WTC11 (cell line): ENCODE measurements around the gene CDH12. TPM values are rescaled to one million over a fixed set of nuclear protein-coding genes. Genes with fewer than 3 reads are reported as not detected.

Source experiments
- ATAC-seq: fragments of 200-7000 bp; cut with Tn5 transposase; 2 replicates; pipeline ENCODE4 v1.10.0; 2021; ENCODE audit warnings: mild to moderate bottlenecking, moderate library complexity
- CTCF ChIA-PET: fragments of 300-600 bp; sonication (Branson Sonifier 250); formaldehyde crosslinking; loops from one replicate; lab custom pipeline; 2021; ENCODE audit warnings: antibody characterized with exemption; lab: Charles Lee
- POLR2A ChIA-PET: fragments of 350-600 bp; sonication (Branson Sonifier 250); formaldehyde crosslinking; loops from one replicate; lab custom pipeline; 2021; ENCODE audit warnings: antibody characterized with exemption; lab: Charles Lee
- DNase-seq: peaks from one replicate; pipeline ENCODE4 v3.0.0; 2021; ENCODE audit warnings: low spot score
- H3K27ac Mint-ChIP-seq: 2 replicates; pipeline ENCODE4 v1.8.0; 2021; ENCODE audit warnings: mixed read lengths
- H3K27me3 Mint-ChIP-seq: 2 replicates; pipeline ENCODE4 v1.8.0; 2021; ENCODE audit warnings: low read depth, mild to moderate bottlenecking, moderate library complexity, mixed read lengths
- H3K36me3 Mint-ChIP-seq: 2 replicates; pipeline ENCODE4 v1.8.0; 2021; ENCODE audit warnings: mixed read lengths
- H3K4me1 Mint-ChIP-seq: 2 replicates; pipeline ENCODE4 v1.8.0; 2022; ENCODE audit warnings: mixed read lengths
- H3K4me3 Mint-ChIP-seq: 2 replicates; pipeline ENCODE4 v1.8.0; 2021; ENCODE audit warnings: mild to moderate bottlenecking, moderate library complexity, mixed read lengths
- H3K9me3 Mint-ChIP-seq: 2 replicates; pipeline ENCODE4 v1.8.0; 2021; ENCODE audit warnings: mixed read lengths
- AFF4 ChIP-seq: sonication (generic); formaldehyde crosslinking; IDR thresholded peaks from 2 replicates; pipeline ENCODE4 v1.8.1; 2023; ENCODE audit warnings: mild to moderate bottlenecking, missing genetic modification reagents, borderline replicate concordance
- ATF6 ChIP-seq: sonication (generic); formaldehyde crosslinking; IDR thresholded peaks from 2 replicates; pipeline ENCODE4 v1.8.1; 2023; ENCODE audit warnings: mild to moderate bottlenecking, missing genetic modification reagents
- CBFB ChIP-seq: sonication (generic); formaldehyde crosslinking; IDR thresholded peaks from 2 replicates; pipeline ENCODE4 v1.8.1; 2022; ENCODE audit warnings: mild to moderate bottlenecking, low read depth, missing genetic modification reagents
- ETV6 ChIP-seq: sonication (generic); formaldehyde crosslinking; IDR thresholded peaks from 2 replicates; pipeline ENCODE4 v1.8.1; 2022; ENCODE audit warnings: mild to moderate bottlenecking, missing genetic modification reagents
- FOXP4 ChIP-seq: sonication (generic); formaldehyde crosslinking; IDR thresholded peaks from 2 replicates; pipeline ENCODE4 v1.8.0; 2022; ENCODE audit warnings: mild to moderate bottlenecking, missing genetic modification reagents
- IRF2 ChIP-seq: sonication (generic); formaldehyde crosslinking; IDR thresholded peaks from 2 replicates; pipeline ENCODE4 v1.8.0; 2022; ENCODE audit warnings: low read depth, missing genetic modification reagents, borderline replicate concordance
- NFE2L1 ChIP-seq: sonication (generic); formaldehyde crosslinking; IDR thresholded peaks from 2 replicates; pipeline ENCODE4 v1.8.1; 2023; ENCODE audit warnings: missing genetic modification reagents
- NR1H2 ChIP-seq: sonication (generic); formaldehyde crosslinking; IDR thresholded peaks from 2 replicates; pipeline ENCODE4 v1.9.0; 2021; ENCODE audit warnings: mild to moderate bottlenecking, moderate library complexity, missing genetic modification reagents
- NR2C2 ChIP-seq: sonication (generic); formaldehyde crosslinking; IDR thresholded peaks from 2 replicates; pipeline ENCODE4 v1.8.0; 2022; ENCODE audit warnings: mild to moderate bottlenecking, missing genetic modification reagents
- RELA ChIP-seq: sonication (generic); formaldehyde crosslinking; IDR thresholded peaks from 2 replicates; pipeline ENCODE4 v1.8.1; 2022; ENCODE audit warnings: missing genetic modification reagents, mild to moderate bottlenecking, borderline replicate concordance
- SOX15 ChIP-seq: fragments of 250-450 bp; sonication (Bioruptor Pico); IDR thresholded peaks from 2 replicates; pipeline ENCODE4 v1.9.0; 2021; ENCODE audit warnings: mild to moderate bottlenecking
- USF2 ChIP-seq: sonication (generic); formaldehyde crosslinking; IDR thresholded peaks from 2 replicates; pipeline ENCODE4 v1.8.1; 2023; ENCODE audit warnings: mild to moderate bottlenecking, missing genetic modification reagents, moderate library complexity
- ZBTB21 ChIP-seq: sonication (generic); formaldehyde crosslinking; IDR thresholded peaks from 2 replicates; pipeline ENCODE4 v1.8.1; 2023; ENCODE audit warnings: mild to moderate bottlenecking, missing genetic modification reagents, borderline replicate concordance
- ZNF671 ChIP-seq: fragments of 250-450 bp; sonication (Bioruptor Pico); IDR thresholded peaks from 2 replicates; pipeline ENCODE4 v1.8.0; 2021; ENCODE audit warnings: mild to moderate bottlenecking
- total RNA-seq: library from RNA; stranded (reverse); gene quantifications from 3 replicates; pipeline ENCODE4 v1.2.3, GENCODE V29; 2021
- TF ChIP-seq, protein P1 (sequence below): sonication (generic); formaldehyde crosslinking; IDR thresholded peaks from 2 replicates; pipeline ENCODE4 v1.8.0; 2022; ENCODE audit warnings: mild to moderate bottlenecking, missing genetic modification reagents
- TF ChIP-seq, protein P2 (sequence below): sonication (generic); formaldehyde crosslinking; IDR thresholded peaks from 2 replicates; pipeline ENCODE4 v1.8.0; 2023; ENCODE audit warnings: mild to moderate bottlenecking, missing genetic modification reagents

The CDH12 gene
- total RNA-seq, 1 experiment from 2014 or later: not detected

DNA sequence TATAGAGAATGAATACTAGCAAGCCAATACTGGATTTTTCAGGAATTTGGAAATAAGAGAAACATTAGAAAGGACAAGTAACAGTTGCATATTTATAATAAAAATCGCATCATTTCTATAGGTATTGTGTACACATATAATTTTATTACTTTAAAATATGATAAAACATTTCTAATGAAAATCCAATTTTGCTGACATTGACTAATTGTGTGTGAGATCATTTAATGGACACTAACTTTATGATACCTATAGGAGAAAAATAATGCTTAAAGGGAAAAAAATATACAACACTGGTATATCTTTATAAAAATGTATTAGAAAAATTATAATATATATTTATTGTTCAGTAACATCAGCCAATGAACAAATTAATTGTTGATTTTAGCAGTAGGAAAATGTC, 557.3 kb downstream of the CDH12 start (continued):
- no peak for TF ChIP-seq AFF4 (CRISPR knock-in tag)
- TF ChIP-seq, protein P1, sequence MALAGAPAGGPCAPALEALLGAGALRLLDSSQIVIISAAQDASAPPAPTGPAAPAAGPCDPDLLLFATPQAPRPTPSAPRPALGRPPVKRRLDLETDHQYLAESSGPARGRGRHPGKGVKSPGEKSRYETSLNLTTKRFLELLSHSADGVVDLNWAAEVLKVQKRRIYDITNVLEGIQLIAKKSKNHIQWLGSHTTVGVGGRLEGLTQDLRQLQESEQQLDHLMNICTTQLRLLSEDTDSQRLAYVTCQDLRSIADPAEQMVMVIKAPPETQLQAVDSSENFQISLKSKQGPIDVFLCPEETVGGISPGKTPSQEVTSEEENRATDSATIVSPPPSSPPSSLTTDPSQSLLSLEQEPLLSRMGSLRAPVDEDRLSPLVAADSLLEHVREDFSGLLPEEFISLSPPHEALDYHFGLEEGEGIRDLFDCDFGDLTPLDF (CRISPR knock-in tag): no peak
- no peak for TF ChIP-seq IRF2 (CRISPR knock-in tag)
- TF ChIP-seq CBFB (CRISPR knock-in tag): no peak
- no peak for TF ChIP-seq ATF6 (CRISPR knock-in tag)
- TF ChIP-seq NR2C2: no peak
- TF ChIP-seq, protein P2, sequence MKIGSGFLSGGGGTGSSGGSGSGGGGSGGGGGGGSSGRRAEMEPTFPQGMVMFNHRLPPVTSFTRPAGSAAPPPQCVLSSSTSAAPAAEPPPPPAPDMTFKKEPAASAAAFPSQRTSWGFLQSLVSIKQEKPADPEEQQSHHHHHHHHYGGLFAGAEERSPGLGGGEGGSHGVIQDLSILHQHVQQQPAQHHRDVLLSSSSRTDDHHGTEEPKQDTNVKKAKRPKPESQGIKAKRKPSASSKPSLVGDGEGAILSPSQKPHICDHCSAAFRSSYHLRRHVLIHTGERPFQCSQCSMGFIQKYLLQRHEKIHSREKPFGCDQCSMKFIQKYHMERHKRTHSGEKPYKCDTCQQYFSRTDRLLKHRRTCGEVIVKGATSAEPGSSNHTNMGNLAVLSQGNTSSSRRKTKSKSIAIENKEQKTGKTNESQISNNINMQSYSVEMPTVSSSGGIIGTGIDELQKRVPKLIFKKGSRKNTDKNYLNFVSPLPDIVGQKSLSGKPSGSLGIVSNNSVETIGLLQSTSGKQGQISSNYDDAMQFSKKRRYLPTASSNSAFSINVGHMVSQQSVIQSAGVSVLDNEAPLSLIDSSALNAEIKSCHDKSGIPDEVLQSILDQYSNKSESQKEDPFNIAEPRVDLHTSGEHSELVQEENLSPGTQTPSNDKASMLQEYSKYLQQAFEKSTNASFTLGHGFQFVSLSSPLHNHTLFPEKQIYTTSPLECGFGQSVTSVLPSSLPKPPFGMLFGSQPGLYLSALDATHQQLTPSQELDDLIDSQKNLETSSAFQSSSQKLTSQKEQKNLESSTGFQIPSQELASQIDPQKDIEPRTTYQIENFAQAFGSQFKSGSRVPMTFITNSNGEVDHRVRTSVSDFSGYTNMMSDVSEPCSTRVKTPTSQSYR (CRISPR knock-in tag): no peak
- no peak for TF ChIP-seq ZBTB21 (CRISPR knock-in tag)
- no peak for TF ChIP-seq SOX15 (CRISPR knock-in tag)
- TF ChIP-seq FOXP4: no peak
- no peak for TF ChIP-seq NR1H2

DNA sequence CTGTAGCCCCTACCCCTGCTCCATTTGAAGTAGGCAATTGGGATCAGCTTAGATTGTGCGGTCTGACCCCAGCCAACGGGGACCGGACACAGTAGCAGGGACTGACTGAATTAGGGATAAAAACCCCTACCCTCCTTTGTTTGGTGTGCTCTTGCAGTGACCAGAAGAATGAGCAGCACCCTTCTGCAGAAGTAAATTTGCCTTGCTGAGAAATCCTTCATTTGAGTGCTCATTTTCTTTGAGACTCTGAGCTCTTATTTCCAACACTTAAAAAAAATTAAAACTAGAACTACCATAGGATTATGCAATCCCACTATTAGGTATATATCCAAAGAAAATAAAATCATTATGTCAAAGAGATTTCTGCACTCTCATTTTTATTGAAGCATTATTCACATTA, 560.0 kb downstream of the CDH12 start:
- no peak overlapping the region for H3K27ac Mint-ChIP-seq

More for the DNA sequence above, 560.0 kb downstream of the CDH12 start:
- Mint-ChIP-seq H3K4me1 (no peaks in the 10 kb centered on the region), H3K36me3 (peaks cover 18% of the 10 kb centered on the region), H3K9me3 (peaks cover 50% of the 10 kb centered on the region), H3K27me3 (peaks cover 4% of the 10 kb centered on the region; the same call in 1 of the 2 replicates), H3K4me3 (no peak overlapping the region)
- TF ChIP-seq ZNF671 (CRISPR knock-in tag) (no peak), USF2 (CRISPR knock-in tag) (no peak), RELA (no peak), NFE2L1 (CRISPR knock-in tag) (no peak), ETV6 (no peak)
- POLR2A ChIA-PET: no interaction called here
- ATAC-seq (no peak), DNase-seq (no peak)
- CTCF ChIA-PET: no interaction called here
